NB4 (cell line): ENCODE measurements around the gene RNF40.

Source experiments
- DNase-seq: peaks from one replicate; pipeline ENCODE4 v3.0.0; 2010; ENCODE audit warnings: low read depth
- H3K4me3 ChIP-seq: one replicate; pipeline ENCODE4 v1.5.1; 2011; ENCODE audit warnings: mild to moderate bottlenecking, low read depth, low read length, moderate library complexity
- MYC ChIP-seq: IDR thresholded peaks from 2 replicates; pipeline ENCODE4 v1.6.1; 2011; ENCODE audit warnings: low read depth, low read length
- POLR2A ChIP-seq: IDR thresholded peaks from 2 replicates; pipeline ENCODE4 v1.6.1; 2011; ENCODE audit warnings: mild to moderate bottlenecking; ENCODE audit not compliant: insufficient read length; ENCODE audit errors: extremely low read depth
- TF ChIP-seq, protein P1 (sequence below): IDR thresholded peaks from 2 replicates; pipeline ENCODE4 v1.6.1; 2011; ENCODE audit warnings: low read depth, low read length
- TF ChIP-seq, protein P2 (sequence below): IDR thresholded peaks from one replicate; pipeline ENCODE4 v1.5.1; 2012; ENCODE audit warnings: low read depth, low read length

RNF40 gene

DNA sequence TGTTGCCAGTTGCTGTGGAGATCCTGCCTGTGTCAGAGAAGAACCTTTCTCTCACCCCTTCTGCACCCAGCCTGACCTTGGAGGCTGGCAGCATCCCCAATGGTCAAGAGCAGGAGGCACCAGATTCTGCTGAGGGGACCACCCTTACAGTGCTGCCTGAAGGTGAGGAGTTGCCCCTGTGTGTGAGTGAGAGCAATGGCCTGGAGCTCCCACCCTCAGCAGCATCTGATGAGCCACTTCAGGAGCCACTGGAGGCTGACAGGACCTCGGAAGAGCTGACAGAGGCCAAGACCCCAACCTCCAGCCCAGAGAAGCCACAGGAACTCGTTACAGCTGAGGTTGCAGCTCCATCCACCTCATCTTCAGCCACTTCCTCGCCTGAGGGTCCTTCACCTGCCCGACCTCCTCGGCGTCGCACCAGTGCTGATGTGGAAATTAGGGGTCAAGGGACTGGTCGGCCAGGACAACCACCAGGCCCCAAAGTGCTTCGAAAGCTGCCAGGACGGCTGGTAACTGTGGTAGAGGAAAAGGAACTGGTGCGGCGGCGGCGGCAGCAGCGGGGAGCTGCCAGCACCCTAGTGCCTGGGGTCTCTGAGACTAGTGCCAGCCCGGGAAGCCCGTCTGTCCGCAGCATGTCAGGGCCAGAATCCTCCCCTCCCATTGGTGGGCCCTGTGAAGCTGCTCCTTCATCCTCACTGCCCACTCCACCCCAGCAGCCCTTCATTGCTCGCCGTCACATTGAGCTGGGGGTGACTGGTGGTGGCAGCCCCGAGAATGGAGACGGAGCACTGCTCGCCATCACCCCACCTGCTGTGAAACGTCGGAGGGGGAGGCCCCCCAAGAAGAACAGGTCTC, 24.1 kb upstream of the RNF40 start:
- TF ChIP-seq MYC (no peak), POLR2A (no peak)
- TF ChIP-seq, protein P1, sequence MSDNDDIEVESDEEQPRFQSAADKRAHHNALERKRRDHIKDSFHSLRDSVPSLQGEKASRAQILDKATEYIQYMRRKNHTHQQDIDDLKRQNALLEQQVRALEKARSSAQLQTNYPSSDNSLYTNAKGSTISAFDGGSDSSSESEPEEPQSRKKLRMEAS = no peak
- TF ChIP-seq, protein P2, sequence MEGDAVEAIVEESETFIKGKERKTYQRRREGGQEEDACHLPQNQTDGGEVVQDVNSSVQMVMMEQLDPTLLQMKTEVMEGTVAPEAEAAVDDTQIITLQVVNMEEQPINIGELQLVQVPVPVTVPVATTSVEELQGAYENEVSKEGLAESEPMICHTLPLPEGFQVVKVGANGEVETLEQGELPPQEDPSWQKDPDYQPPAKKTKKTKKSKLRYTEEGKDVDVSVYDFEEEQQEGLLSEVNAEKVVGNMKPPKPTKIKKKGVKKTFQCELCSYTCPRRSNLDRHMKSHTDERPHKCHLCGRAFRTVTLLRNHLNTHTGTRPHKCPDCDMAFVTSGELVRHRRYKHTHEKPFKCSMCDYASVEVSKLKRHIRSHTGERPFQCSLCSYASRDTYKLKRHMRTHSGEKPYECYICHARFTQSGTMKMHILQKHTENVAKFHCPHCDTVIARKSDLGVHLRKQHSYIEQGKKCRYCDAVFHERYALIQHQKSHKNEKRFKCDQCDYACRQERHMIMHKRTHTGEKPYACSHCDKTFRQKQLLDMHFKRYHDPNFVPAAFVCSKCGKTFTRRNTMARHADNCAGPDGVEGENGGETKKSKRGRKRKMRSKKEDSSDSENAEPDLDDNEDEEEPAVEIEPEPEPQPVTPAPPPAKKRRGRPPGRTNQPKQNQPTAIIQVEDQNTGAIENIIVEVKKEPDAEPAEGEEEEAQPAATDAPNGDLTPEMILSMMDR = no peak
- no peak overlapping the region for H3K4me3 ChIP-seq
- no peak for DNase-seq

DNA sequence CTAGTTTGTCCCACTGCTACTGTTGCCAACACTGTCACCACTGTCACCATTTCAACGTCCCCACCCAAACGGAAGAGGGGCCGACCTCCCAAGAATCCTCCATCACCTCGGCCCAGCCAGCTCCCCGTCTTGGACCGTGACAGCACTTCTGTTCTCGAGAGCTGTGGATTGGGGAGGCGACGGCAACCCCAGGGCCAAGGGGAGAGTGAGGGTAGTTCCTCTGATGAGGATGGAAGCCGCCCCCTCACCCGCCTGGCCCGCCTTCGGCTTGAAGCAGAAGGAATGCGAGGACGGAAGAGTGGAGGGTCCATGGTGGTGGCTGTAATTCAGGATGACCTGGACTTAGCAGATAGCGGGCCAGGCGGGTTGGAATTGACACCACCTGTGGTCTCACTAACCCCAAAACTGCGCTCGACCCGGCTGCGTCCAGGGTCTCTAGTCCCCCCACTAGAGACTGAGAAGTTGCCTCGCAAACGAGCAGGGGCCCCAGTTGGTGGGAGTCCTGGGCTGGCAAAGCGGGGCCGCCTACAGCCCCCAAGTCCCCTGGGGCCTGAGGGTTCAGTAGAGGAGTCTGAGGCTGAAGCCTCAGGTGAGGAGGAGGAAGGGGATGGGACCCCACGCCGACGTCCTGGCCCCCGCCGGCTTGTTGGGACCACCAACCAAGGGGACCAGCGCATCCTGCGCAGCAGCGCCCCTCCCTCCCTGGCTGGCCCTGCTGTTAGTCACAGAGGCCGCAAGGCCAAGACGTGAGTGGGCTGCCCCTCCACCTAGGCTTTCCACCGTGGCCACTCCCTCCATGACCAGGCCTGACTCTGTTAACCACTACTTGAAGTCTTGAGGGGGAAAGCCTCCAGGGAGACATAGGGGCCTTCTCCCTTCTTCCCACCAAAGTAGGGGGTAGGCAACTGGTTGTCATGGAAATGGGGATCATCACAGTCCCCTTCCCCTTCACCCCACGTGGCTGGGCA, 22.9 kb upstream of the RNF40 start:
- TF ChIP-seq MYC = no peak
- TF ChIP-seq, protein P2 = no peak
- TF ChIP-seq POLR2A = no peak
- TF ChIP-seq, protein P1 = no peak
- DNase-seq = no peak
- H3K4me3 ChIP-seq = no peak overlapping the region

DNA sequence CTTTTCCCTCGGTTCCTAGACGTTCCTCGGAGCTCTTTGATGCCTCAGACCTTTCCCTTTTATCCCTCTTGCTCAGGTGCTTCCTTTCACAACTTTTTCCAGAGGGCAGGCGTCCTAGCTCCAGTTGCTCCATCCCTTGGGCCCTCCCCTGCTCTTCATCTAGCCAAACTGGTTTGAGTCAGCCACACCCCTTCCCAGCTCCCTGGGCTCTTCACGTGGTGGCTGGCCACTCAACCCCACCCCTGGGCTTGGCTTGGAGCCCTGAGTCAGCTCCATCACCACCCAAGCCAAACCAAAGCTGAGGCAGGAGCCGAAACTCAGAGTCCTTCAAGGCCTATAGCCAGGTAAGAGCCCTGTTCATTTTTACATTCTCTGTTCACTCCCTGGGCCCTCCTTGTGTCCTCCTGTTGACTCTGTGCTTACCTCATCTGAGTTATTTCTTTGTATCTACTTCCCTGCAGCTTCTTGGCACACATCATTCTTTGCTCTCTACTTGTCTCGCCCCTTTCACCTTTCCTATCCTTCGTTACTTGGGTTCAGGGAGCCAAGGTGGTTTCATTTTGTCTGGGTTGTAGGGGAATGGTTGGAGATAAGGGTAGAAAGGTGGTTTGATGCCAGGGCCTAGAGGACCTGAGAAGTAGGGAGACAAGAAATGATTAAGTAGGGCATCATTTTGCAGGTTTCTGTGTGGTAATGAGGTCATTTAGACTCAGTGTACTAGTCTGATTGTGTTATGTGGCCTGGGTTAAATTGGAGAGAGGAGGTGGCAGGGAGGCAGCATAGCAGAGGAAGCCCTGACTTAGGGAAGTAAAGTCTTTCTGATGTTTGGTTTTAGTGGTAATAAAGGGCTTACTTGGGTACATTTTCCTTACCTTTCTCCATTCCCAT, 21.5 kb upstream of the RNF40 start:
- no peak for DNase-seq
- no peak overlapping the region for H3K4me3 ChIP-seq
- TF ChIP-seq, protein P1 = no peak
- no peak for TF ChIP-seq POLR2A

DNA sequence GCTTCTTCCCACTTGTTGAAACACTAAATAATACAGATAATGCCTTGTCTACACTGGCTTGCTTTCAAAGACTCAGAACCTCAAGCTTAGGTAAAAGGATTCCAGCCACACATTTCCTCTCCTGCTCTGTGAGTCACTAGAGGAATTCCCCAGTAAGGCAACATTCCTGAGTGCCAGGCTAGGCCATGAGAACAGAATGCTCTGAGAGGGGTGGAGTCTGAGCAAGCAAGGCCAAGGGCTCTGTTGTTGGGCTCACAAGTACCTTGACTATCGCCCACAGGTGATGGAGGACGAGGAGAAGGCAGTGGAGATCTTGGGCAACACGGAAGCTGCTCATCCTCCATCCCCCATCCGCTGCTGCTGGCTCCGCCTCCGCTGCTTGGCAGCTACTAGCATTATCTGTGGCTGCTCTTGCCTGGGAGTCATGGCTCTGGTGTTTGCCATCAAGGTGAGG, 20.6 kb upstream of the RNF40 start:
- no peak for DNase-seq
- no peak for TF ChIP-seq MYC
- TF ChIP-seq, protein P1 = no peak
- TF ChIP-seq, protein P2 = no peak
- TF ChIP-seq POLR2A = no peak
- H3K4me3 ChIP-seq = no peak overlapping the region

DNA sequence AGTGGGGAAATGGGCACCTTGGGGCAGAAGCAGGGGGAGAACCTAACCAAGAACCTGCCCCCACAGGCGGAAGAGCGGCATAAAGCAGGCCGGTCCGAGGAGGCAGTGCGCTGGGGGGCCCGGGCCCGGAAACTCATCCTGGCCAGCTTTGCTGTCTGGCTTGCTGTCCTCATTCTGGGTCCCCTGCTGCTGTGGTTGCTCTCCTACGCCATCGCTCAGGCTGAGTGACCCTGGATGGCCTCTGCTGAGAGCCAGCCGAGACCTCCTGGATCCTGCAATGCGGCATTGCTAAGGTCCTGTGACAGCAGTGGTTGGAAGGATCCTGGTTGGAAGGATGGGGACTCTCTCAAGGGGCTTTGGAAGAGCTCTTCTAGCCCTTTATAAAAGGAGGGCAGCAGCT, 18.4 kb upstream of the RNF40 start:
- DNase-seq = no peak
- TF ChIP-seq, protein P1 = no peak
- TF ChIP-seq, protein P2 = no peak
- TF ChIP-seq MYC (no peak), POLR2A (no peak)
- no peak overlapping the region for H3K4me3 ChIP-seq
